RPMI7951 (cell line): ENCODE measurements around the gene MB. TPM values are rescaled to one million over a fixed set of nuclear protein-coding genes. Genes with fewer than 3 reads are reported as not detected.

Experiments used
- total RNA-seq: library from RNA; depleted of rRNA; stranded (reverse); fragments of >200 nt; shearing (Covaris generic); gene quantifications from 2 replicates; pipeline ENCODE4 v1.2.3, GENCODE V29; 2014; rRNA removed

The MB gene
- total RNA-seq, 1 experiment from 2014 or later: 1.3 TPM

Other genes with a start within 250 kb of the MB start
- 22.6 and 25.4 TPM in 2 replicates for gene HMOX1, start 236.2 kb downstream of the MB start, total RNA-seq
- gene MCM5, start 217.2 kb downstream of the MB start, total RNA-seq: 71.1 and 79.7 TPM in 2 replicates
- 0.10 and 0.24 TPM in 2 replicates for gene RASD2, start 76.5 kb downstream of the MB start, total RNA-seq
- 16.2 and 17.8 TPM in 2 replicates for gene APOL6, start 31.1 kb upstream of the MB start, total RNA-seq
- gene APOL5, start 100.5 kb upstream of the MB start, total RNA-seq: not detected in 2 replicates